HCT116 (cell line): ENCODE measurements around the gene AKAP13. TPM values are rescaled to one million over a fixed set of nuclear protein-coding genes. Genes with fewer than 3 reads are reported as not detected.

Experiments
- ATAC-seq: fragments of 200-7000 bp; cut with Tn5 transposase; 2 replicates; pipeline ENCODE4 v1.9.1; 2020; ENCODE audit warnings: mild to moderate bottlenecking, moderate library complexity
- BruUV-seq: library from RNA; stranded (reverse); fragments of 400-500 nt; replicated peaks from 2 replicates; lab custom pipeline; 2021; lab: Mats Ljungman, UMichigan
- CTCF ChIA-PET: fragments of 300-600 bp; sonication (Branson Sonifier 250); formaldehyde crosslinking; loops from one replicate; lab custom pipeline; 2021; ENCODE audit warnings: antibody characterized with exemption; lab: Charles Lee
- POLR2A ChIA-PET: fragments of 300-600, 350-600 bp; sonication (Branson Sonifier 250); formaldehyde crosslinking; loops from one replicate; lab custom pipeline; 2021; ENCODE audit warnings: antibody characterized with exemption; lab: Charles Lee
- RAD21 ChIA-PET, 2 experiments: fragments of 300-600 bp; sonication (Branson Sonifier 250); formaldehyde crosslinking; loops; one replicate each; lab custom pipeline; 2023; ENCODE audit warnings: low total read pairs in 2 of 2; ENCODE audit not compliant: uncharacterized antibody in 2 of 2, unreplicated experiment in 2 of 2, low non-redundant PET in 1 of 2; lab: Charles Lee
- DNase-seq: peaks from one replicate; pipeline ENCODE4 v3.0.0-alpha.2; 2010; ENCODE audit warnings: low read depth, low spot score
- H2AFZ ChIP-seq: fragments of 200-600 bp; shearing (Covaris generic), sonication (generic); 2 replicates; pipeline ENCODE4 v1.6.1; 2017; ENCODE audit warnings: low read depth, mixed run types, mixed read lengths, antibody characterized with exemption, low read length; ENCODE audit not compliant: poor library complexity, severe bottlenecking
- H3K27ac ChIP-seq: 2 replicates; pipeline ENCODE4 v1.5.1; 2012; ENCODE audit warnings: low read depth, low read length
- H3K27me3 ChIP-seq: fragments of 200-600 bp; sonication (generic); 2 replicates; pipeline ENCODE4 v1.6.1; 2016; ENCODE audit warnings: mixed run types, low read length, mixed read lengths; ENCODE audit not compliant: insufficient read depth
- H3K36me3 ChIP-seq, 2 experiments: fragments of 200-500 bp in 1 of 2; fragments of 200-600 bp in 1 of 2; sonication (Bioruptor generic) in 1 of 2; sonication (generic) in 1 of 2; 2 replicates each; pipeline versions ENCODE4 v1.5.1 to v1.6.1; 2014 to 2016; ENCODE audit warnings: low read length in 2 of 2, inconsistent platforms in 1 of 2, mixed read lengths in 1 of 2, mixed run types in 1 of 2; ENCODE audit not compliant: insufficient read depth in 2 of 2, control insufficient read depth in 1 of 2
- H3K4me1 ChIP-seq, 2 experiments: fragments of 200-600 bp in 1 of 2; sonication (generic) in 1 of 2; 2 replicates each; pipeline versions ENCODE4 v1.5.1 to v1.6.1; 2012 to 2017; ENCODE audit warnings: low read length in 2 of 2, inconsistent platforms in 1 of 2, mild to moderate bottlenecking in 1 of 2, mixed read lengths in 1 of 2, mixed run types in 1 of 2, moderate library complexity in 1 of 2; ENCODE audit not compliant: insufficient read depth in 2 of 2, control insufficient read depth in 1 of 2
- H3K4me2 ChIP-seq: fragments of 200-600 bp; sonication (generic); 2 replicates; pipeline ENCODE4 v1.6.1; 2017; ENCODE audit warnings: mixed run types, low read length, mixed read lengths
- H3K4me3 ChIP-seq, 2 experiments: fragments of 200-600 bp in 1 of 2; sonication (generic) in 1 of 2; replicated peaks in 1 of 2; 2 replicates each; pipeline ENCODE4 v1.5.1; 2011 to 2016; ENCODE audit warnings: low read length in 2 of 2, control low read depth in 1 of 2, low read depth in 1 of 2, mild to moderate bottlenecking in 1 of 2, mixed read lengths in 1 of 2, mixed run types in 1 of 2
- H3K79me2 ChIP-seq: fragments of 200-600 bp; sonication (generic); 2 replicates; pipeline ENCODE4 v1.6.1; 2017; ENCODE audit warnings: mild to moderate bottlenecking, mixed run types, low read length, moderate library complexity, mixed read lengths; ENCODE audit not compliant: insufficient read depth
- H3K9ac ChIP-seq: fragments of 200-600 bp; sonication (generic); 2 replicates; pipeline ENCODE4 v1.6.1; 2016; ENCODE audit warnings: low read length, mixed read lengths
- H3K9me2 ChIP-seq: fragments of 200-600 bp; sonication (generic), shearing (Covaris generic); 2 replicates; pipeline ENCODE4 v1.6.1; 2017; ENCODE audit warnings: mixed run types, mild to moderate bottlenecking, moderate library complexity; ENCODE audit not compliant: insufficient read depth
- H3K9me3 ChIP-seq, 2 experiments: fragments of 200-500 bp in 1 of 2; fragments of 200-600 bp in 1 of 2; sonication (Bioruptor generic) in 1 of 2; sonication (generic) in 1 of 2; 2 replicates each; pipeline ENCODE4 v1.6.1; 2014 to 2017; ENCODE audit warnings: low read length in 2 of 2, mixed read lengths in 2 of 2, inconsistent platforms in 1 of 2, low read depth in 1 of 2, mild to moderate bottlenecking in 1 of 2, mixed run types in 1 of 2, moderate library complexity in 1 of 2; ENCODE audit not compliant: control insufficient read depth in 1 of 2, insufficient read depth in 1 of 2
- H4K20me1 ChIP-seq: fragments of 200-600 bp; sonication (generic), shearing (Covaris generic); 2 replicates; pipeline ENCODE4 v1.6.1; 2017; ENCODE audit warnings: mixed run types, mild to moderate bottlenecking, moderate library complexity; ENCODE audit not compliant: insufficient read depth
- ATF3 ChIP-seq: IDR thresholded peaks from 2 replicates; pipeline ENCODE4 v1.6.1; 2012
- CBX3 ChIP-seq: IDR thresholded peaks from 2 replicates; pipeline ENCODE4 v1.6.1; 2012; ENCODE audit warnings: low read depth
- CTCF ChIP-seq, 3 experiments: fragments of 200-600 bp in 1 of 3; sonication (generic) in 1 of 3; IDR thresholded peaks in 2 of 3; conservative IDR thresholded peaks in 1 of 3; 2 replicates each; pipeline ENCODE4 v1.5.1; 2012 to 2017; ENCODE audit warnings: low read depth in 2 of 3, low read length in 2 of 3, antibody characterized with exemption in 1 of 3, borderline replicate concordance in 1 of 3, control low read depth in 1 of 3, mild to moderate bottlenecking in 1 of 3, mixed read lengths in 1 of 3, mixed run types in 1 of 3, moderate library complexity in 1 of 3; ENCODE audit not compliant: insufficient read depth in 1 of 3
- EGR1 ChIP-seq: IDR thresholded peaks from 2 replicates; pipeline ENCODE4 v1.6.1; 2012; ENCODE audit warnings: low read depth
- ELF1 ChIP-seq: IDR thresholded peaks from 2 replicates; pipeline ENCODE4 v1.6.1; 2012; ENCODE audit warnings: low read depth, borderline replicate concordance
- EZH2 ChIP-seq: fragments of 200-600 bp; sonication (generic); IDR thresholded peaks from 2 replicates; pipeline ENCODE4 v1.6.1; 2017; ENCODE audit warnings: antibody characterized with exemption, mixed run types
- FOSL1 ChIP-seq: IDR thresholded peaks from 2 replicates; pipeline ENCODE4 v1.6.1; 2012; ENCODE audit warnings: low read depth
- JUND ChIP-seq: IDR thresholded peaks from 2 replicates; pipeline ENCODE4 v1.6.1; 2012
- MAX ChIP-seq: IDR thresholded peaks from 2 replicates; pipeline ENCODE4 v1.6.1; 2012
- POLR2AphosphoS5 ChIP-seq: IDR thresholded peaks from 2 replicates; pipeline ENCODE4 v1.6.1; 2011; ENCODE audit warnings: mild to moderate bottlenecking, low read depth, low read length, moderate library complexity
- REST ChIP-seq: IDR thresholded peaks from 2 replicates; pipeline ENCODE4 v1.6.1; 2012; ENCODE audit warnings: low read depth
- SIN3A ChIP-seq: IDR thresholded peaks from 2 replicates; pipeline ENCODE4 v1.6.1; 2012; ENCODE audit warnings: low read depth
- SP1 ChIP-seq: IDR thresholded peaks from 2 replicates; pipeline ENCODE4 v1.6.1; 2012; ENCODE audit warnings: low read depth
- YY1 ChIP-seq: IDR thresholded peaks from 2 replicates; pipeline ENCODE4 v1.6.1; 2011; ENCODE audit warnings: low read length, low read depth, moderate library complexity, mild to moderate bottlenecking; ENCODE audit not compliant: insufficient replicate concordance; ENCODE audit errors: extremely low read depth
- ZBTB33 ChIP-seq: IDR thresholded peaks from 2 replicates; pipeline ENCODE4 v1.6.1; 2011; ENCODE audit warnings: mild to moderate bottlenecking, low read length, moderate library complexity; ENCODE audit not compliant: insufficient replicate concordance; ENCODE audit errors: extremely low read depth
- ZNF274 ChIP-seq: fragments of 200-500 bp; sonication (Bioruptor generic); IDR thresholded peaks from 2 replicates; pipeline ENCODE4 v1.6.1; 2014; ENCODE audit warnings: mild to moderate bottlenecking, low read depth, low read length, inconsistent platforms
- intact Hi-C: fragments of 100-400 bp; cut with micrococcal nuclease; formaldehyde crosslinking; loops from 2 replicates; pipeline ENCODE4 v1.10.0; 2022
- total RNA-seq: library from RNA; stranded (reverse); gene quantifications from one replicate; pipeline ENCODE4 v1.2.1, GENCODE V29; 2021; ENCODE audit not compliant: unreplicated experiment

AKAP13 gene
- total RNA-seq, 1 experiment from 2014 or later = 43.1 TPM

- no peak for TF ChIP-seq CTCF (IDR thresholded peaks at IDR 0.05 in 2 of 3, conservative IDR thresholded peaks at IDR 0.05 in 1 of 3; ENCODE audit: borderline replicate concordance in 1 of 3, insufficient read depth in 1 of 3, low read depth in 2 of 3, low read length in 2 of 3)
- TF ChIP-seq CBX3 = no peak
- no peak for TF ChIP-seq YY1
- TF ChIP-seq MAX = no peak
- no peak for TF ChIP-seq EZH2
- TF ChIP-seq SIN3A = no peak
- TF ChIP-seq ZNF274 = no peak
- no peak for TF ChIP-seq ATF3
- no peak for TF ChIP-seq SP1
- TF ChIP-seq POLR2AphosphoS5 = no peak
- no peak for TF ChIP-seq ZBTB33
- no peak for TF ChIP-seq ELF1
- TF ChIP-seq REST = no peak
- TF ChIP-seq EGR1 = no peak
- TF ChIP-seq JUND = no peak
- TF ChIP-seq FOSL1 = no peak
- Histone ChIP-seq H3K27ac (no peak overlapping the region), H3K4me1 (no peaks in the 10 kb centered on the region), H2AFZ (no peak overlapping the region), H3K9me3 (no peaks in the 10 kb centered on the region), H3K4me3 (no peak overlapping the region), H3K27me3 (no peaks in the 10 kb centered on the region), H4K20me1 (no peaks in the 10 kb centered on the region), H3K79me2 (no peaks in the 10 kb centered on the region), H3K9ac (no peak overlapping the region), H3K36me3 (peaks cover 0 to 17% of the 10 kb centered on the region in 2 experiments; a peak in 2 of 4 replicates), H3K4me2 (no peak overlapping the region), H3K9me2 (no peaks in the 10 kb centered on the region)
- BruUV-seq = no TSS peak
- CTCF ChIA-PET = no interaction called here
- no peak for ATAC-seq
- POLR2A ChIA-PET = no interaction called here
- DNase-seq = no peak
- RAD21 ChIA-PET = no interaction called here
- intact Hi-C loops = no loop called here
Observed at GRCh38 chr15:85748729-85749128, 368.3 kb downstream of the AKAP13 start.
